NB4 (cell line): ENCODE results near the gene USP21.
A peak's percentile ranks its signal among the peaks of the same experiment; 100 is the strongest.

Source experiments
- DNase-seq: peaks from one replicate; pipeline ENCODE4 v3.0.0; 2010; ENCODE audit warnings: low read depth
- H3K4me3 ChIP-seq: one replicate; pipeline ENCODE4 v1.5.1; 2011; ENCODE audit warnings: mild to moderate bottlenecking, low read depth, low read length, moderate library complexity
- MYC ChIP-seq: IDR thresholded peaks from 2 replicates; pipeline ENCODE4 v1.6.1; 2011; ENCODE audit warnings: low read depth, low read length
- POLR2A ChIP-seq: IDR thresholded peaks from 2 replicates; pipeline ENCODE4 v1.6.1; 2011; ENCODE audit warnings: mild to moderate bottlenecking; ENCODE audit not compliant: insufficient read length; ENCODE audit errors: extremely low read depth
- TF ChIP-seq, protein P1 (sequence below): IDR thresholded peaks from one replicate; pipeline ENCODE4 v1.5.1; 2012; ENCODE audit warnings: low read depth, low read length
- TF ChIP-seq, protein P2 (sequence below): IDR thresholded peaks from 2 replicates; pipeline ENCODE4 v1.6.1; 2011; ENCODE audit warnings: low read depth, low read length

The USP21 gene

DNA sequence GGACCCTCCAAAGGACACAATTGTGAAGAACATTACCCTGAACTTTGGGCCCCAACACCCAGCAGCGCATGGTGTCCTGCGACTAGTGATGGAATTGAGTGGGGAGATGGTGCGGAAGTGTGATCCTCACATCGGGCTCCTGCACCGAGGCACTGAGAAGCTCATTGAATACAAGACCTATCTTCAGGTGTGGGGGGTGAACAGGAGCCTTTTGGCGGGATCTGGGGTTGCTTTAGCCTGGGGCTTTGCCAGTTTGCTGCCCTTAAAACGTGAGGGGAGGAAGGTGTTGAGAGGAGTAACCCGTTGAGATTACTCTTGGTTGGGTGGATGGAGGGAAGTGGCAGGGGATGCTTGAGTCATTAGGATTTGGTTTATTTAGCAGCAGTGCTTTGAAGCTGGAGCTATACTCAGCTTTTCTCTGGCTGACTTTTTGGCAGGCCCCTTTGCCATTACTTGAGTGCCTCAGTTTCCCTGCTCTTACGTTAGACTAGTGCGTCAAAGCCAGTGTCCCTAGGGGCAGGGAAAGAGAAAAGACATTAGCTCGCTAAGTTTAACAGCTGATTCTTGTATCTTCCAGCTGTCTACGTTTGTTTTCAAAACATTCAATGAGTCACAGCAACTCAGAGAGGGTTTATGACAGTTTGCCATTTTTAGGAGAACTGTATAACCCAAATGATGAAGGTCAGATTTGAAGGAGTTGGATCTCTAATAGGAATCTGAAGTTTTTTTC lies 47.3 kb downstream of the USP21 start:
- H3K4me3 ChIP-seq: no peak overlapping the region
- TF ChIP-seq, protein P1, sequence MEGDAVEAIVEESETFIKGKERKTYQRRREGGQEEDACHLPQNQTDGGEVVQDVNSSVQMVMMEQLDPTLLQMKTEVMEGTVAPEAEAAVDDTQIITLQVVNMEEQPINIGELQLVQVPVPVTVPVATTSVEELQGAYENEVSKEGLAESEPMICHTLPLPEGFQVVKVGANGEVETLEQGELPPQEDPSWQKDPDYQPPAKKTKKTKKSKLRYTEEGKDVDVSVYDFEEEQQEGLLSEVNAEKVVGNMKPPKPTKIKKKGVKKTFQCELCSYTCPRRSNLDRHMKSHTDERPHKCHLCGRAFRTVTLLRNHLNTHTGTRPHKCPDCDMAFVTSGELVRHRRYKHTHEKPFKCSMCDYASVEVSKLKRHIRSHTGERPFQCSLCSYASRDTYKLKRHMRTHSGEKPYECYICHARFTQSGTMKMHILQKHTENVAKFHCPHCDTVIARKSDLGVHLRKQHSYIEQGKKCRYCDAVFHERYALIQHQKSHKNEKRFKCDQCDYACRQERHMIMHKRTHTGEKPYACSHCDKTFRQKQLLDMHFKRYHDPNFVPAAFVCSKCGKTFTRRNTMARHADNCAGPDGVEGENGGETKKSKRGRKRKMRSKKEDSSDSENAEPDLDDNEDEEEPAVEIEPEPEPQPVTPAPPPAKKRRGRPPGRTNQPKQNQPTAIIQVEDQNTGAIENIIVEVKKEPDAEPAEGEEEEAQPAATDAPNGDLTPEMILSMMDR: no peak
- TF ChIP-seq POLR2A (no peak), MYC (no peak)
- TF ChIP-seq, protein P2, sequence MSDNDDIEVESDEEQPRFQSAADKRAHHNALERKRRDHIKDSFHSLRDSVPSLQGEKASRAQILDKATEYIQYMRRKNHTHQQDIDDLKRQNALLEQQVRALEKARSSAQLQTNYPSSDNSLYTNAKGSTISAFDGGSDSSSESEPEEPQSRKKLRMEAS: no peak

DNA sequence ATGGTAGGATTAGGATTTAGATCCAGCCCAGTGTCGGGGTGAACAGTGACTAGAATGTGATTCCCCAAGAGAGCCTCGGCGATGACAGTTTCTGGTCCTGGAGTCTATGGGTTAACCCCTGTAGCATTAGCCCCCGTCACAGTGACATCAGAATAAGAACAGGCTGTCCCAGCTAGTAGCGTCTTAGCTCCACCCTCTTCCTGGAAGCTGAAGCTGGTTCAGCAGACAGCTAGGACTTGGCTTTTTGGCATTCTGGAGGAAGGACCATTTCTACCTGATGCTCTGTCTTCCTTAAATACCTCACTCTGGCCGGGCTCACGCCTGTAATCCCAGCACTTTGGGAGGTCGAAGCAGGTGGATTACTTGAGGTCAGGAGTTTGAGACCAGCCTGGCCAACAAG lies 47.9 kb downstream of the USP21 start:
- no peak overlapping the region for H3K4me3 ChIP-seq
- no peak for DNase-seq
- TF ChIP-seq, protein P2: no peak
- TF ChIP-seq, protein P1: no peak
- TF ChIP-seq POLR2A (no peak), MYC (no peak)

More for the DNA sequence above, 47.3 kb downstream of the USP21 start:
- no peak for DNase-seq

DNA sequence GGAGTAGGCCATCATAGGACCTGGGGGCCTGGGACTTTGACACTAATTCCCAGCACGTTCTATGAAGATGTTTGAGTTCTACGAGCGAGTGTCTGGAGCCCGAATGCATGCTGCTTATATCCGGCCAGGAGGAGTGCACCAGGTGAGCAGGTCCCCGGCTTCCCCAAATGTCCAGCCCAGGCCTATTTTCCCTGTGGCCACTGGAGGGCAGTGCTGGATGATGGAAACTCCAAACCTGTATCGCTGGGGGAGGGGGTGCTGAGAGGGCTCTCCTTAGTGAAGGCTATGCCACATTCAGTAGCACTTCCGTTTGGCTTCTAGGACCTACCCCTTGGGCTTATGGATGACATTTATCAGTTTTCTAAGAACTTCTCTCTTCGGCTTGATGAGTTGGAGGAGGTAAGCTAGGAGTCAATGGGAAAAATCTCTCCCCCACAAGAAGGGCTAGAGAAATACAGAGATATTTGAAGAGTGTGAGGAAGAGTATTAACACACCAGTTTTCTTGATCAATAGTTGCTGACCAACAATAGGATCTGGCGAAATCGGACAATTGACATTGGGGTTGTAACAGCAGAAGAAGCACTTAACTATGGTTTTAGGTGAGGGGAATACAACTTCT lies 50.6 kb downstream of the USP21 start:
- TF ChIP-seq, protein P2: no peak
- TF ChIP-seq, protein P1: peak; percentile 81
- no peak overlapping the region for H3K4me3 ChIP-seq
- peak; percentile 84 for DNase-seq

DNA sequence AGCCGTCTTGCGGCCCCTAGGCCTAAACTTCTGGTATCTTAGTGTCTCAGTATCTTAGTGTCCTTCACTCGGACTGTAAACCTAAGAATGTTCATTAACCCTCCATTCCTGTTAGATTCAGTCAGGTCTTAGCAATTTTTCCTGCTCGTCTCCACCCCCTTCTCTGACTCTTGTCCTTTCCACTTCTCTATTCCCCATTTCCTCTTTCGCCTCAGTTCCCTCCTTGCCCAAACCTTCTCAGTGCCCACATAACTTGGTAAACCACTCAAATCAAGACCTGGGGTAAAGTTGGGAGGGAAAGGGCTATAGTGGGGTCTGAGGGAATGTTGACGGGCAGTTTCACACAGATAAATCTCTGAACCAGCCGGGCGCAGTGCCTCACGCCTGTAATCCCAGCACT lies 55.1 kb downstream of the USP21 start:
- no peak for TF ChIP-seq POLR2A
- TF ChIP-seq, protein P2: no peak
- no peak for TF ChIP-seq MYC
- no peak overlapping the region for H3K4me3 ChIP-seq
- peak; percentile 34 for DNase-seq

DNA sequence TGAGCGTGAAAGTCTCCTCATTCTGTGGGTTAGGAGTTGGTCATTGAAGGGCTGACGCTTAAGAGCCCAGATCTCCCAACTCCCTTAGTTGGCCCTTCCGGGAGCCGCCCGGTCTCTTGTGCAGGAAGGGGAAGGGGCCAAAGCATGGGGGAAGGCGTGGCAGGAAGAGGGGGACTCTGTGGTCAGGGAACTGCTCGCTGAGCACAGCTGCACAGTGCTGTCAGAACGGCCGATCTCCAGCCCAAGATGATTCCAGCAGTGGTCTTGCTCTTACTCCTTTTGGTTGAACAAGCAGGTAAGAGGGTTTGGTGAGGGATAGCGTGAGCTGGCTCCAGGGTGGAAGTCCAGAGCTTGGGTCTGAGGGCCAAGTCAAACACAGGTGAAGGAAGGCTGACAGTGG lies 55.8 kb downstream of the USP21 start, which contains the start of gene FCER1G:
FCER1G (plus strand) TSS at position 220 of the 400 bp plus-strand sequence; CDS start at position 247, 27 bp downstream.
- TF ChIP-seq, protein P2: peak; percentile 62; the same call in 1 of the 2 replicates
- no peak for TF ChIP-seq POLR2A
- peak within 1 kb of the TSS; percentile 51 for H3K4me3 ChIP-seq
- DNase-seq: peak; percentile 92
